ENCODE results near the gene SEZ6. TPM values are rescaled to one million over a fixed set of nuclear protein-coding genes. Genes with fewer than 3 reads are reported as not detected.

SEZ6 gene
- total RNA-seq, 1 donor from 2014 or later = not detected

GRCh38 chr17:29007456-29007855 is 1.6 kb upstream of the SEZ6 start:
- no peaks in the 10 kb centered on the region for H3K36me3 Mint-ChIP-seq

DNA sequence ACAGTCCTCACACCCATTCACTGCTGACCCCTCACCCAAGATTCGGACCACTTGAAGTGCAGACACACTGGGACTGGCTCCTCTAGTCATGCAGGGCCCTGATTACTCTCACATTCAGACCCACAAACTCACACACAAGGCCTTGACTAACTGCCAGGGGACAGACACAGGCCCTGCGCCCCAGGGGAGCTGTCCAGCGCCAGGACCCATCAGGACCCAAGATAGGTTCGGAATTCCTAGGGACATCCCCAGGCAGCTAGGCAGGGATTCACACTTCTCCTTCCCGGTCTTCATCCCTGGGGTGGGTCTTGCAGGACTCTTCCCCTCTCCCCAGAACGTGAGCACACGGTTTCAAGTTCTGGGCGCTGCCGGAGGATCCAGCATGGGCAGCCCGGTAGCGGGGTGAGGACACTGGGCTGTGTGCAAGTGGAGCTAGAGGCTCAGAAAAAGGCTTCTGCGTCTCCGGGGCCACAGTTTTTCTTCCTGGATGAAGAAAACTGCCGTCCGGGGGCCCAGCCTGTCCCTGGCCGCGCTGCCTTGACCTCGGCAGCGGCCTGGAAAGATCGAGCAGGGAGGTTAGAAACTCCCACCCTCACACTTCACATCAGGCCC is 1.6 kb downstream of the SEZ6 start:
- no peak for TF ChIP-seq CTCF (IDR thresholded peaks at IDR 0.05; ENCODE audit: unreplicated experiment)
- peak in 1 of 2 experiments; percentile 45 for DNase-seq (ENCODE audit: low spot score in 2 of 2, unreplicated experiment in 2 of 2)

More at GRCh38 chr17:29007456-29007855, 1.6 kb upstream of the SEZ6 start:
- Mint-ChIP-seq H3K4me1 (peaks cover 6% of the 10 kb centered on the region), H3K4me3 (no peak overlapping the region), H3K27ac (no peak overlapping the region), H3K27me3 (ENCODE audit: low read depth) (peaks cover 92% of the 10 kb centered on the region), H3K9me3 (no peaks in the 10 kb centered on the region)
- DNase-seq (ENCODE audit: low spot score in 2 of 2, unreplicated experiment in 2 of 2) = no peak
- TF ChIP-seq CTCF (IDR thresholded peaks at IDR 0.05; ENCODE audit: unreplicated experiment) = no peak

DNA sequence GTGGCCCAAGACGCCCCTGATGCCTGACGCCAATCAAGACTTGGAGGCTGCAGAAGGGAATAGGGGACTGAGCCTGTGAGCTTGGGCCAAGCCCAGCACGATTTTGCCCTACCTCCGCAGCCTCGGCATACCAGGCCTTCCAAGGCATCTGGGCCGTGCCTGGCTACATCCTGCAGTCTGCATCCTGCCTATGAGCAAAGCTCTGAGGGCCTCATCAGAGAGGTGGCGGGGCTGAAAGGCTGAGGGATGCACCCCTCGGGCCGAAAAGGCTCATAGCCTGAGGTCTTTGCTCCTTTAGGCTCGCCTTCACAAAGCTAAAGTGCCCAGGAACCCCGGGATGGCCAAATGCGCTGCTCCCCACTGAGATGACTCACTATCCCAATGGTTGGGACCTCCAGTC is 2.5 kb downstream of the SEZ6 start:
- no peak for DNase-seq (ENCODE audit: low spot score in 2 of 2, unreplicated experiment in 2 of 2)
- Mint-ChIP-seq H3K4me1 (peaks cover 6% of the 10 kb centered on the region), H3K9me3 (no peaks in the 10 kb centered on the region), H3K36me3 (no peaks in the 10 kb centered on the region), H3K27me3 (ENCODE audit: low read depth) (peaks cover 93% of the 10 kb centered on the region), H3K4me3 (no peak overlapping the region), H3K27ac (no peak overlapping the region)
- TF ChIP-seq CTCF (IDR thresholded peaks at IDR 0.05; ENCODE audit: unreplicated experiment) = no peak

More for the DNA sequence above, 1.6 kb downstream of the SEZ6 start:
- Mint-ChIP-seq H3K9me3 (no peaks in the 10 kb centered on the region), H3K27me3 (ENCODE audit: low read depth) (peaks cover 91% of the 10 kb centered on the region), H3K4me1 (peaks cover 6% of the 10 kb centered on the region), H3K36me3 (no peaks in the 10 kb centered on the region), H3K27ac (no peak overlapping the region), H3K4me3 (peak overlapping the region; percentile 26)

DNA sequence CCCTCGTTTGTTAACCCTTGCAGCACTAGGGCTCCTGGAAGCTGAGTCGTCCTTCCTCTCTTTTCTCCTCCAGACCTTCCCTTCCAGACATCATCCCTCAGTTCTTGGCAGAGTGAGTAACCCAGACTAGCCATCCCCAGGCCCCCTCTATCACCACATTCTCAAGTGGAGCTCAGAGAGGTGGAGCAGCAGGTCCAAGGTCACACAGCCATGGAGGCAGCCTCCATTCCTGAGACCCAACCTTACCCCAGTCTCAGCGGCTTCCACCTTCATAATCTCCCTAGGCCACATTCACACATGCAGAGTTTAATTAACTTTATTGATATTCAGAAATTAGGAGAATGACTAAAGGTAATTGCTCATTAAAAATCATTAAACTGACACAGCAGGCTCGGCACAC is 3.0 kb downstream of the SEZ6 start:
- Mint-ChIP-seq H3K4me1 (peaks cover 6% of the 10 kb centered on the region), H3K27me3 (ENCODE audit: low read depth) (peaks cover 92% of the 10 kb centered on the region), H3K36me3 (no peaks in the 10 kb centered on the region), H3K27ac (no peak overlapping the region), H3K4me3 (no peak overlapping the region), H3K9me3 (no peaks in the 10 kb centered on the region)
- no peak for TF ChIP-seq CTCF (IDR thresholded peaks at IDR 0.05; ENCODE audit: unreplicated experiment)
- no peak for DNase-seq (ENCODE audit: low spot score in 2 of 2, unreplicated experiment in 2 of 2)

GRCh38 chr17:29000973-29001372 is 4.9 kb downstream of the SEZ6 start:
- H3K4me1 Mint-ChIP-seq = peaks cover 2% of the 10 kb centered on the region
- no peak for TF ChIP-seq CTCF (IDR thresholded peaks at IDR 0.05; ENCODE audit: unreplicated experiment)
- peaks cover 89% of the 10 kb centered on the region for H3K27me3 Mint-ChIP-seq (ENCODE audit: low read depth)
- H3K27ac Mint-ChIP-seq = no peak overlapping the region
- H3K4me3 Mint-ChIP-seq = no peak overlapping the region
- no peak for DNase-seq (ENCODE audit: low spot score in 2 of 2, unreplicated experiment in 2 of 2)
- H3K36me3 Mint-ChIP-seq = no peaks in the 10 kb centered on the region
- no peaks in the 10 kb centered on the region for H3K9me3 Mint-ChIP-seq
